GM11168 (cell line): ENCODE measurements around the gene OARD1.
"Not testable (repeated sequence)": the region's sequence is repeated elsewhere in the genome, so short reads cannot be mapped to it uniquely, and the experiment has no call there.

Source experiments
- in situ Hi-C: fragments of 300-500 bp; cut with MboI; formaldehyde crosslinking; loops from one replicate; pipeline ENCODE4 v1.12.0; 2022; ENCODE audit warnings: low sequenced_read_pairs; ENCODE audit not compliant: unreplicated experiment

The OARD1 gene

GRCh38 chr6:41028561-41029412 lies 43.4 kb downstream of the OARD1 start:
- in situ Hi-C loops, result no loop called here

- in situ Hi-C loops, result no loop called here
These were observed 44.2 kb downstream of the OARD1 start for GRCh38 chr6:41027799-41028560.

DNA sequence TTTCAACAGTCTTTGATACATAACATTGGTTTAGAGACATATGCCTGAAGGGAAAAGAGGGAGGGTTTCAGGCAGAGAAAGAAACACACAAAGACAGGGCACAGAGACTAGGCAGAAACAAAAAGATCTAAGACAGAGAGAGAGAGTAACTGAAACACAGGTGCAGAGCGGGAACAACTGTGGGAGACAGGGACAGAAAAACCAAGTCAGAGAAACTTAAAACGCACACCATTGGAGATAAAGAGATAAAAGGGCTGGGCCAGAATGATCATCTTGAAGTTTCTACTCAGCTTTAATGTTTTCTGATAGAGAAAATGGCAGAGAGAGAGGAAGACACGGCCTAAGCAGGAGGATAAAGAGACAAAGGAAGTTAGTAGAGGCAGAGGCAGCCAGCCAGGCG lies 44.9 kb downstream of the OARD1 start:
- in situ Hi-C loops, result no loop called here

DNA sequence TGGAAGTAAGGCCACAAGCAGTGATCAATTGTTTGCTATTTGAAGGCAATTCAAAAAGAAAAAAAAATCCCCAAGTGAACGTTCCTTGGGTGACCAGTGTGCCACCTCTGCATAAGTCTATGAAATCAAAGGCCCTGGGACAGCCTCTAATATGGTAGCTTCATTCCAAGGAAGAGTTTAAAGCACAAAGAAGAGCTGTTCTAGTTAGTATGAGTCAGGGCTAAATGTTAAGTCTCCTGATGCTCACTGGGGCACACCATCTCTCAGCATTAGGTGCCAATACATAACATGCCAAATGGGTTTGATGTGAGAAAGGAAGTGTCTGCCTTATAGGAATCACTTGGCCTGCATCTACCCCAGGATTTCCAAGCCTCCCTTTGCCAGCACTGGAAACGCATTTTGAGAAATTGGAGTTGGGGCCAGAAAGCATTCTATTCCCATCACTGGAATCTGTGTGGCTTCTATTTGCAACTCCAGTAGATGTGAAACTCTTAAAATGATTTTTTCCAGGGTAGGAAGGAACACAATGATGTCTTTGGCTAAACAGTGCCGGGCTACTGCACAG lies 46.1 kb downstream of the OARD1 start:
- in situ Hi-C loops, result no loop called here

- in situ Hi-C loops, result no loop called here
These were observed 49.0 kb downstream of the OARD1 start for GRCh38 chr6:41023114-41023513.

DNA sequence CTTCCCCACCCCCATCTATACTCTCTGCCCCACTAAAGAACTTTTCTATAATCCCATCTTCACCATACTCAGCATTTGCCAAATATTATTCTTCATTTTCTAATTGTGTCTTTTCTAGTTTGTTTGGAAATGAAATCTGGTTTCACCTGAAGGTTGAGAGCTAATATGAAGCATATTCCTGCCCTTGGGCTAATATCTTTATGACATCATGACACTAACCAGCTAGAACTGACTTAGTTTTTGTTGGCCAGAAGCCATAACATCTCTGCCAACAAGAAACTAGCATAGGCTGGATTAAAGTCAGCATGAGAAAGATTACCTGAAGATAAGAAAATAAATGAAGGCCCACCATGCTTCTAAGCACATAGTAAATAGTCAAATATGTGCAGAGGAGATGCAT lies 49.9 kb downstream of the OARD1 start:
- in situ Hi-C loops, result no loop called here

DNA sequence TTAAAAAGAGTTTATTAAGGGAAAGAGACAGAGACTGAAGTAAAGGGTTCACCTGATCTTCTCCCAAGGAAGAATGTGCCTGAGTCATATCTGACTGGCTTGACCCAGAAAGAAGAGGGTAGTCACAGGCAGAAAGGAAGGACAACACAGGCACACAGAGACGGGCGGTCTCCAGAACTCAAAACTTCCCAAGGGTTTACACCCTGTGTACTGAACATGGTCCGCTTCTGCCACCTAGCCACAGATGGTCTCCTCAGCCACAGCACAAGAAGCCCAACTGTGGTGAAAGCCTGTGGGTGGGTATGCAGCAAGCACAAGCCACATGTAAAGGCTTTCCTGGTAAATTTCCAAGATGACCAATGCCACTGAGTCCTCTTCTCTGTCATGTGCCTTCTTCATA lies 50.3 kb downstream of the OARD1 start:
- in situ Hi-C loops, result no loop called here

DNA sequence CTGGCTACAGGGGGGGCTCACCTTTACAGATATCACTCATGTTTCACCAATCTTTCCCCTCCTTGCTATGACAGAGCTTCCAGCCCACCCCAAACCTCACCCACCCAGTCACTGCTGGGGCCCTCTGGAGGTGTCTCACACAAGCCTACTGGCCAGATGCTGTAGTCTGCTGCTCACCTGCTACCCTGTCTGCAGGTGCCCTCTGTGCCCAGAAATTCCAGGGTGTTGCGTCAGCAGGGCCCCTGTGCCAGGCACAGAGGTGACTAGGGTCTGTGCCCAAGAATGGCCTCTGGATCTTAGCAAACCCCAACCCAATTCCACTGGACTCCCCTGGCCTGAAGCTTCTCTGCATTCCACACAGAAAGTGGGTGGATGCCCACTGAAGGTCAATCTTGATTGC lies 54.5 kb downstream of the OARD1 start:
- in situ Hi-C loops, result no loop called here

- in situ Hi-C loops, result not testable (repeated sequence)
These were observed 56.3 kb downstream of the OARD1 start for GRCh38 chr6:41015860-41016259.

DNA sequence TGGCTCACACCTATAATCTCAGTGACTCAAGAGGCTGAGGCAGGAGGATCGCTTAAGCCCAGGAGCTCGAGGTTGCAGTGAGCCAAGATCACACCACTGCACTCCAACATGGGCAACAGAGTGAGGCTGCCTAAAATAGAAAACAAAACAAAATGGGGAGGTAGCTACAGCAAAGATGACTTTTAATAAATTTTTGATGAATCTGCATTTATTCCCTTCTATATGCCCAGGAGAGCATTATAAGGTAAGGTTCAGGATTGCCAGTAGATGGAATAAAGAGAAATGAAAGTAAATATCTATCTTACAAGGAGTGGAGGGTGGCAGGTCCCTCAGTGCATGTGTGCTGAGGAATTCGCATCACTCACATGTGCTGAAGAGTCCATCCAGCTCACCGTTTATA lies 57.4 kb downstream of the OARD1 start:
- in situ Hi-C loops, result no loop called here
